HG02588 (cell line): ENCODE measurements around the gene C19orf44.

Source experiments
- ATAC-seq: cut with Tn5 transposase; IDR thresholded peaks from one replicate; pipeline ENCODE4 v1.9.1; 2021; ENCODE audit warnings: mild to moderate bottlenecking, moderate library complexity; ENCODE audit not compliant: unreplicated experiment

Gene C19orf44

DNA sequence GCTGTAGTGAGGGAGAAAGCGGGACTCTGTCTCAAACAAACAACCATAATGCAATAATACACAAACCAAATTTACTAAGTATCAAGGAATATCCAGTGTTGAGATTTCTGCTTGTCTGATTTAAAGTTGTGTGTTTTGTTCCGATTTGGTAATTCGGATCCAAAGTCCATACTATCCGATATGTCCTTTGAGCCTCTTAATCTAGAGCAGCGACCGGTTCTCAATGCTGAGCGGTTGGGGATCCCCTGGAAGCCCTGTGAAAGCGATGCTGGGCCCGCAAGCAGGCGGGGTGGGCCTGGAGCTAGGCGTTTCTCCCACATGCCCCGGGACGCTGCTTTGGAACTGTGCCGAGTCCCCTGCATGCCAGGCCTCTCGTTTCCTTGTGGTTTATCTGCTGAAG lies 20.2 kb downstream of the C19orf44 start:
- ATAC-seq = no peak

DNA sequence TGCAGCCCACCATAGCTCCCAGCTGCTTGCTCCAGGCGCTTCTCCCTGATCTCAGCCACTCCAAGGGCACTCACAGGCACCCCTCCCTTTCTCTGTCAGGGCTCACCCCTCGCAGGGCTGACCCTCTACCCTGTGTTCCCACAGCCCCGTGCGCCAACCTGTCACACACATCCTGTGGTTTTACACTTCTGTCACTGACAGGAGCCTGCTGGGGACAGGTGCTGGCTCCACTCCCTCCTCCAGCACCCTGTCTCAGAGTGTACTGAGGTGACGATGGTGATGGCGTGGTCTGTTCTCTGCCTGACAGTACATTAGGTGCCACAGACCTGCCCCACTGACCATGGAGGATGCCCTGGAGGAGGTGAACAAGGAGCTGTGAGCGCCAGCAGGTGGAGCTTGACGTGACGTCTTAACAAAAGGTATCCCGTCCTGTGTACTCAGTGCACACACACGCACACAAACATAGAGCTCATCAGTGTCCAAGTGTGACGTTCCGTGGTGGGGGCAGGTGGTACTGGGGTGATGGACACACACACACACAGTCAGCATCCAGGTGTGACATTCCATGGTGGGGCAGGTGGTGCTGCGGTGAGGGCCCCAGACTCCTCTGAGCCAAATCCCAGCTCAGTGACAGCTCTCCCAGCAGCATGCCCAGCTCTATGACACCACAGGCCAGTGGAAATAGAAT lies 20.9 kb downstream of the C19orf44 start:
- no peak for ATAC-seq

DNA sequence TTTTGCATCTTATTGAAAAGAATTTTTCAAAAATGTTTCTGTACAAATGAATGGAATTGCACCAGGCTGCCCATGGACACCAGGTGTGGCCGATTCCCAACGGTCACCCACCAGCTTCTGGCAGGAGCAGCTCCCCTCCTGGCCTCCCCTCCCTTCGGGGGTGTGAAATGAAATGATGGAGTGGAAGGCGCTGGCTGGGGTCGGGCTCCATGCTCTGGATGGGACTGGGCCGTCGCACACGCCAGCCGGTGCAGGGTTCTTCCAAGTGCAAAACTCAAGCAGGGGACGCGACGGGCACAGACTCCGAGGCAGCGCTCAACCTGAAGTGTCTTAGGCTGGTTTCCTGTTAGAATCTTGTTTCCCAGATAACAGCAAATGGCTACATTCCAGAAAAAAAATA lies 21.9 kb downstream of the C19orf44 start:
- no peak for ATAC-seq

DNA sequence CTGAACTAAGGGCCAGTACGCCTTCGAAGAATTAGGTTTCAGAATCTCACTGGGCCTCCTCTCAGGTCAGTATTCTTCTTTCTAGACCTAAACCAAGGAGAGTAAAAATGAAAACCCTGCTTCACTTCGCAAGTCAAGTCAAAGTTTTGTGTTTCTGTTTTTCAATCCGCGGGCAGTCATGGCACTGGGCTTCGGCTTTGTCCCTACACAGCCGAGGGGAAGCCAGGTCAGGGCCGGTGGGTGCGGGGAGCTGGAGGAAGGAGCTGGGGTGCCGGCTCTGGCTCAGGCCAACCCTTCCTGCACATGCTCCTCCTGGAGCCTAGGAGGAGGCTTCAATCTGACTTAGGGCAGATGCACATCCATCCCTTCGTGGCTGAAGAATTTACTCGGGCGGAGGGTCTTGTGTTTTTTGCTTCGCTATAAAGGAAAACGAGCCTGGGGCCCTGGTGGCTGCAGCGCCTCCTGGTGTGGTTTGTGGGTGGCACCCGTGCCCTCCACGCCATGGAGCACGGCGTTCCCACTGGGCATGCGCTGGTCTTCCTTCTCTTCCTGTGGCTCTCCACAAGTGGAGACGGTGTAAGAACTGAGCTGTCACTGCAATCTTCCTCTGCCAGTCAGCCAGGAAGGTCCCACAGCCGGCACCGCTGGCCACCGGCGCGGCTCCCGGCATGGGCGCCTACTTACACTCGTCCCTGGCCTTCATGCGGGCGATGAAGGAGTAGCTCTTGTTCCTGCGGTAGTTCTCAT lies 22.5 kb downstream of the C19orf44 start:
- ATAC-seq = no peak

DNA sequence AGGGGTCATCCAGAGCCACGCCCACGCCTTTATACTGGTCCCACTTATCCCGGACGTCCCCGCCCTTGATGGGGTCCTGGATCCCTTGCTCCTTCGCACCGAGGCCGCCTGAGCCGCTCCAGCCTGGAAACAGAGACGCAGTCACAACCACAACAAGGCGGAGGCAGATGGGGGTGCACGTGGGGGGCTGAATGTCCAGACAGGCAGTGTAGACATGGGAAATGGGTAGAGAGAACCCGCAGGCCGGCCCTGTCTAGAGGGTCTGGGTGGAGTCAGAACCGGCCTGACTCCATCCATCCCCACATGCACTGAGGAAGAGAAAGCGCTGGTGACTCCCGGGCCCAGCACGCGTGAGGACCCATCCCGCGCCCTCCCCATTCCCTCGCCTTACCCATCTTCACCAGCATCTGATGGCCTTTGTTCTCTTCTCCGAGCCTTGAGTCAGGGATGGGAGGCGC lies 23.1 kb downstream of the C19orf44 start:
- no peak for ATAC-seq

DNA sequence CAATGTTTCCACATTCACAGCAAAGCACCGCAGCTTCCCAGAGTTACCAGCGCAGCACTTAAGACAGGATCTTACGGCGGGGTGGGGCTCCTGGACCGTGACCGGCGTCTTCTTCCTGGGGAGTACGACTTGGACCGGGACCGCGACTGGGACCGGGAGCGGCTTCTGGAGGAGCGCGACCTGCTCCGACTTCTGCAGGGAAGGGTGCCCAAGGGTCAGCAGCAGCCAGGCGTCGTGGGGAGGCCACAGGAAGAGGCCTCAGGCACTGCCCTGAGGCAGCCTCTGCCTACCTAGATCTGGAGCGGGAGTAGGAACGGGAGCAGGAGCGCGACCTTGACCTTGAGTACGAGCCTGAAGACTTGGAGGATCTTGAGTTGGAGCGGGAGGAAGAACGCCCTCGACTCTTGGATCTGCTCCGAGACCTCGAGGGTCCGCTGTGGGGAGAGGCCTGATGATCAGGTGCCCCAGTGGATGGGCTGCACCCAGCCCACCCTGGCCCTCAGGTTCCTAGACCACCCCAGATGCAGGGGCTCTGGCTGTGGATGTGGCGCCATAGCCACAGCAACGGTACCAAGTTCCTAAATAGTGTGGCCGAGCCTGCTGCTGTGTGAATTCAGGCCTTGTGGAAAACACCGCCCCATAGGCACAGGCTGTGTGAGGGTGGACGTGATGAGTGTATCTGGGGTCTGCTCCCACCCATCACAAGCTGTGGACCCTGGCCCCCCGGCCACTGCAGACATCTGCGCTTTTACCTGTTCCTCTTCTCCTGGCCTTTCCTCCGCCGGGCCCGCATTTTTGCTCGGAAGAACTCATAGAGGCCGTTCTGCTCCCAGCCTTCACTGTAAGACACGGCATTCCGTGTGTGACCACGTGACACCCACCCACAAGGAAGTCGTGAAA lies 24.1 kb downstream of the C19orf44 start:
- ATAC-seq = no peak

DNA sequence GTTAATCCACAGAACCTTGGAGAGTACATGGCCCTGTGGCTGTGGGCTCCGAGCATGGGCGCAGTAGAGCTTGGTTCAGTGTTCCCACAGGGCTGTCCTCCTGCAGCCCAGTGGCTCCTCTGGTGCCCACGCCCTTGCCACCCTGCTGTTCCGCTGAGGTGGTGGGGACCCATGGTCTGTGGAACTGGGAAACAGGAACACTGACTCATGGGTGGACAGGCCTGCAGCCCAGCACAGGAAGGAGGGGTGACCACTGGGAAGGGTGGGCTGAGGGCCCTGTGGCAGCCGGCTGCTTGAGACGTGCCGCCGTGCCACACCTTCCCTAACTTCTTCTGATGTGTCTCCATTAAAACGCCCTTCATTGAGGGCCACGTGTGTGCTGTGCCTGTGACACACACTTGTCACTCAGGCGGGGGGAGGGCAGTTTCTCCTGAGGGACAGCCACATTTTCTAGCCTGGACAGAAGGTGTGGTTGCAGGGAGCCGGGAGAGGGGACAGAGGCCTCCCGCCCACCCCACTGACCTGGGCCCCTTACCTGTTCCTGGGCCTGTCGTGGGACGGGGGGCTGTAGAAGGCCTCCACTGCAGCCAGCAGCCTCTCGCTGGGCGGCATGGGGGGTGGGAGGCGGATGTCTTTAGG lies 24.9 kb downstream of the C19orf44 start:
- no peak for ATAC-seq

DNA sequence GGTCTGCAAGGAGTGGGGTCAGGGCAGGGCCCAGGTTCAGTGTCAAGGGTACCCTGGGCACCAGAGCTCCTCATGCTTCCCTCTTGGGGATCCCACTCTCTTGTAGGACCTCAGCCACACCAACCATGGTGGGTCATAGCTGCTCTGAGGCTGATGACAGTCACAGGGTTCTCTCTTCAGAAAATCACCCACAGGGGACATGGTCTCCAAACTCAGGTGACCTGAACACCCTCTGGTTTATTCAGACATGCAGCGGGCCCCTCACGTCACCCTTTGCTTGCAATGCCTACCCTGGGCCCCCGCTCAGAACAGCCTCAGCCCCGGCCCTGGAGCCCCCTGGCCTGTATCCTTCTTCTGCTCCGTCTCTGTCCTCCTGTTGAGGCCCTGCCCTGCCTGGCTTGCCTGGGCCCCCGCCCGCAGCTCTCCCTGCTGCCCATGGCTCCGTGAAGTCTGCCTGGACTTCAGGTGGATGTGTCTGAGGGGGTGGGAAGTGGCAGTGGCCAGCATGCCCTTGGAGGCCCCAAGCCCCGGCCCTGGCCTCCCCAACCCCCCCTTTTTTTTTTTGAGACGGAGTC lies 25.6 kb downstream of the C19orf44 start:
- no peak for ATAC-seq

DNA sequence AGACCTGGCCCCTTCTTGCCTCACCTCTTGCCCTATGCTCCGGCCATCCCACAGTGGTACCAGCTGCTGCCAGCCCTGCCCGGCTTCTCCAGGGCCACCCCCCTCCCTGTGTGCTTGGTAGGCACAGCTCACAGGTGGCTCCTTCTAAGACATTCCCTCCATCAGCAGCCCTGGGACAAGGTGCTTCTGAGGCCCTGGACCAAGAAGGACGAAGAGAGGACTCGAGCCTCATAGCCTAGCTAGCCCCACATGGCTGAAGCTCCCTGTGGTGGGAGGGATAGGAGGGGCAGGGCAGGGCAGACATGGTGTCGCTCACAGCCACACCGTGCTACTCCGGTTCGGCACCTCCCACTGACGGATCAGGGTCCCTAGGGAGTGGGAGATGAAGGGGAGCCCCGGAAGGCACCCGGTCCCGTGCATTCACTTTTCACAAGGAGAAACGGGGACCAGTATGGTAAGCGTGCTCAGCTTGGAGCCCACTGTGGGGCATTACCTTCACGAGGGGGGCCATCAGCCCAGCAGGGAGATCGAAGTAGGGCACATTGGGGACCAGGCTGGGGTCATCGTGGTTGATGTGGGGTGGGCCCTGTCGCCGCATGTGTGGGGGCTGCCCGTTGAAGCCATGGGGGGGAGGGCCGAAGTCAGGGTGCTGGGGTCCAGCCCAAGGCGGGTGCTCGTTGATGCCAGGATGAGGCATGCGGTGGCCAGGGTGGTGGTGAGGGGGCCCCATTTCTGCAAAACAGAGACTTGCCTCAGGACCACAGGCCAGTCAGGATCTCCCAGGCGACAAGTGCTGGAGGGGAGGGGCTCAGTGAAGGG lies 26.6 kb downstream of the C19orf44 start:
- no peak for ATAC-seq

DNA sequence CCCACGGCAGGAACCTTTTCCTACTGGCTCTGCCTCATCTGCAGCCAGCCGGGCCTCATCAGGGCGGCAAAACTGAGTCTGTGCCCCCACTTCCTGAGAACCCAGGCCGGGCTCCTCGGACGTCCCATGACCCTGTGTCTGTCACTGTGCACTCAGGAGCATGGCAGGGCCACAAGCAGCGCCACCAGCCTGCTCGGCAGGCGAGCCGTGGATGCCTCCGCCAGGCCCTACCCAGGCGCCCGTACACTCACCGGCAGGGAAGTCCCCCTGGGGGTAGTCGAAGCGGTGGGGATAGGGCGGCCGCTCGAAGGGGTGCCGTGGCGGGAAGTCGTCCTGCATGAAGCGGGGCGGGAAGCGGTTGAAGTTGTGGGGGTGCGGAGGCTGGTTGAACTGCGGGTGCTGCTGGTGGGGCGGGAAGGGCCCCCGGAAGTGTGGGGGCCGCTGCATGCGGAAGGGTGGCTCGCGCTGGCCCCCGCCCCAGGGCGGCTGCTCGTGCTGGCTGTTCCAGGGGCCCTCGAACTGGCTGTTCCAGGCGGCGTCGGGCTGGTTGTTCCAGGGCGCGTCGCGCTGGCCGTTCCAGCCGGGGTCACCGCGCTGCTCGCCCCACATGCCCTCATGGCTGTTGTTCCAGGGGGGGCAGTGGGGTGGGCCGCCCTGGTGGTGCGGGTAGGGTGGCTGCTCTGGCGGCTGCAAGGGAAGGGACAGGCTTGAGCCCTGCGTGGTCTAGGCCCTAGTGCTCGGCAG lies 29.0 kb downstream of the C19orf44 start:
- no peak for ATAC-seq

DNA sequence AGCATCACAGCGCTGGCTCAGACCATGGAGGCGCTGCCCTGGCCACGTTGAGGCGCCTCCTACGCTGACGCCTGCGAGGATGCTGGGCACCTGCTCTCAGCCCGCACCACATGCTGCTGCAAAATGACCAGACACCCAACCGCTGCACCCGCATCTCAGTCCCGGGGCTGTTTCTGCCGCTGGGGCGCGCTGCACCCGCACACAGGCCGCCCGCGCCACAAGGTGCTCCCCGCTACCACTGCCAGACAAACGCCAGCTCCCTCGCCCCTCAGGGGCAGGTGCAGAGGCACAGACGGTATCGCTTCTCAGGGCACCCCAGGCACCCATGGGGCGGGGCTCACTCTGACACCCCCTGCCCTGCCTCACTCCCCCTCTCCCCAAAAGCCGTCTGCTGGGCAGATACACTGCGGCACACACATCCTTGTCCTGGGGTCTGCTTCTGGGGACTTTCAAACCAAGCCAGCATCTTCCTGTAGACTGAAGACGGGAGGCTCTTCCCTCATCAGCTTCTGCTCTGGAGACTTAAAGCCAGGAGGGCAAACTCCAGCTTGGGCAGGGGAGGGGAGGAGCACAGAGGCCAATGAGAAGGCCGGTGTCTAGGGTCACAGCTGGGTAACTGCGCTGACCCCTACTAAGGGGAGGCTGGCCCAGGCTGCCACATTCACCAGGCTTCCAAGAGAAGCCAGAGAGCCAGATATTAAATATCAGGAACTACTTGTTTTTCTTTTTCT lies 29.7 kb downstream of the C19orf44 start:
- no peak for ATAC-seq

DNA sequence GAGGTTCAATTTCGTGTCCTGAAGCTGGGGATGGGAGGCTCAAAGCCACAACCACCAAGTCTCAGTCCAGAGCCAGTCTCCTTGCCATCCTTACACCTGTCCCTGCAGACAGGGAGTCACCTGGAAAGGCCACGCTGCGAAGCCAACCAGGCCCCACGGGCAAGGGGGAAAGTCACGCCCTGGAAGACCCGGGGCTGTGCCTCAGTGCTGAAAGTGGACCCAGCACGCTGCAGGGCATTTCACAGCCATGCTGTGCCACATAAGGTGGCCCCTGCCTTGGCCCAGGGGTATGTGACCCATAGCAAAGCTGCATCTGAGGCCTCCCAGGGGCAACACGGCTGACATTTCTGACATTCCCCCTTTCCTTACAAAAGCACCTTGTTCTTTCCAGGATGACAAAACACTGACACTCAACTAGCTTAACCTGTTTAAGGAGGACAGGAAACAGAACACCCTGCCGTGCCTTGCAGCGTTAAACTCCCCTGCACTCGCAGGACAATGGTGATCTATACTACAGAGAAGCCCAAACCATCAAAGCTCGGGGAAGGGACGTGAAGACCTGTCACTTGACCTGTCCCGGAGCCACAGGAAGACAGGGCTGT lies 31.2 kb downstream of the C19orf44 start:
- no peak for ATAC-seq

DNA sequence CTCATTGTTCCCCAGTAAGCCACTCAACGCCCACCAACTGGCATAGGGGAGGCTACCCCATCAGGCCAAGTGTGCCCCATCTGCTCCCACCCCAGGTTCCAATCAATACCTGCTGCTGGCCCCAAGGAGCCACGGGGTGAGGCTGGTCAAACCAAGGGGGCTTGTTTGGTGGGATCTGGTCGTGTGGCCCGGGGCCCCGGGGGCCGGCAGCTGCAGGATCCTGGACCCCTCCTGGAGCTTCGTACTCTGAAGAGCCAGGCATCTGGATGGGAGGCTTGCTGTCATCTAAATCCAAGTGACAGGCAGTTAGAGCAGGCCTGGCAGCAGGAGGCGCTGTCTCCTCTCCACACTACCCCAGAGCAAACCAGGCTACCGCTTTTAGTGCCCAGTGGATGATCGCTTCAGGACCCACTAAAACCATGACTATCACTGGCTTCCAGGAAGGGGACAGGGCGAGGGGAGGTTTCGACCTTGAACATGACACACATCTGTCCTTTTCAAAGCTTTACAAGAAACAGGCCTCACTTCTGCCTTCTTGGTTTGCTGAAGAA lies 31.9 kb downstream of the C19orf44 start:
- no peak for ATAC-seq

DNA sequence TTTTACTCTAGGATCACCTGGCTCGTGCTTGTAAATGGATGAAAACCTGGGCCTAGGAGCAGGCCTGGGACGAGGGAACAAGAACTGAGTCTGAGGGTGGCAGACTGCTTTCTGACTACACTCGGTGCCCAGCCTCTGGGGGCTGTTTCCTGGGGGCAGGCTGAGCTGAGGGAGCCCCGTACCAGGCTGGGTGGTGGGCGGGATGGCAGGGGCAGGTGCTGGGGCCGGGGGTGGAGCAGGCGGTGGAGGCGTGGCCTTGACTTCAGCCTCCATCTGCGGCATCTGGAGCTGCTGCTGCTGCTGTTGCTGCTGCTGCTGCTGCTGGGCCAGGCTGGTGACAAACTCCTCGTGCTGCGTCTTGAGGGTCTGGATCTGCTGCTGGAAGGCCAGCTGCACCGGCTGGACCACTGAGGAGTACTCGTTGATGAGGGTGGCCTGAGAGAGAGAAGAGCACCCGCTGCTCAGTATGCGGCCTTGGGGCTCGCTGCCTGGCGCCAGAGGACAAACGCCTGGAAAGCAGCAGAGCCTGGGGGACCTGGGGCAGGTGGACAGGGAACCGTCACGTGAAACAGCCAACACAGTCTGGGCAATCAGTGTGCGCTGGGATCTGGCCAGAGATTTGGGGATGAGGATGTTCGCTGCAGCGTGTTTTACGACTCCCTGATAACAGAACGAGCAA lies 33.4 kb downstream of the C19orf44 start:
- no peak for ATAC-seq

DNA sequence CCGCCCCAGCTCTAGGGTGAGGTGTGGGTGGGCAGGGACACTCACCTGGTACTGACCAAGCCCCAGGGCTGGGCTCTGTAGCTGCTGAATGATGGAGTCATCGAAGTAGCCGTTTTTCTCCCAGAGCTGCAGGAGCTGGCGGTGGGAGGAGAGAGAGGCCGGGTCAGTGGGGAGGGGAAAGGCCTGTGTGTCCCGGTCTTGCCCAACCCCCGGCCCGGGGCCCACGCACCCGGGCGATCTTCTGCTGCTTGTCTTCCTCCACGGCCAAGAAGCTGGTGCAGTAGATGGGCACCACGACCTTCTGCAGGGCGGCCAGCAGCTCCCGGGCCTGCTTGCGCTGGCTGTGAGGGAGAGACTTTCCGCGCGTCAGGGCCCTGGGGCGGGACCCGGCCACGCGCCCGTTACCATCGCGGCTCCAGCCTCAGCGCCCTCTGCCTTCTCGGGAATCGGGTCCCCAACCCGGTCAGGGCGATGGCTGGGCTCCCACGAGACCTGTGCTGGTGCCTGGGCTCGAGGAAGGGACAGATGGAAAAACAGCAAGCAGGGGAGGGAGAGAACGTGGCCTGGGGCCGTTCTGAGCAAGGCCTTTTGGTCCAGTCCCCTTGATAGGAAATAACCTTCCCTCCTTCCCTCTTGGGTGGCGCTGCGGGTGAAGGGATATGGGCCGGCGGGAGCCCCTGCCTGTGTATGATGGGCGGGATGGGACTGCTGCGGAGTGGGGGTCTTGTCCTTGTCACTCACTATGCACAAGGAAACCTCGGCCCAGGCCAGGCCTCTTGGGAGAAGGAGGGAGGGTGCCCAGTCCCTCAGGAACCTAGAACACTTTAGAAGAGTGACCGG lies 34.6 kb downstream of the C19orf44 start:
- ATAC-seq = no peak

DNA sequence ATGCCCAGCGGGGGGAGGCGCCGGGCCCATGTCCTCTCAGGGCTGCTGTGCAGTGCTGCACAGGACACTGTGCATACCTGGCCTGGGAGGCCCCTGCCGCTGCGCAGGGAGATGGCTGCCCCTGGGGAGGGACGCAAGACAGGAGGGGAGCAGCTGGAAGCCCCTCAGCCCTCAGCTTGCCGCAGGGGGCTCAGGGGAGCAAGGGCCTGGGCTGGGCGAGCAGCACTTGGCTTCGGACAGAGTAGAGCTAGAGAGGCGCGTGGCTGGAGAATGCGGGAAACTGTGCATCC lies 35.1 kb downstream of the C19orf44 start:
- no peak for ATAC-seq
